Effector memory CD4-positive, alpha-beta T cell (primary cell): Measurements from ENCODE around the gene CD276.

Experiments
- DNase-seq, 3 donors: peaks; one replicate each; pipeline ENCODE4 v3.0.0-alpha.2; 2020
- H3K27ac ChIP-seq: 2 replicates; pipeline ENCODE4 v1.7.0; 2013; ENCODE audit warnings: mild to moderate bottlenecking, low read length, moderate library complexity; ENCODE audit not compliant: insufficient read depth, poor library complexity, severe bottlenecking
- H3K27me3 ChIP-seq: replicated peaks from 2 replicates; pipeline ENCODE4 v1.7.0; 2013; ENCODE audit warnings: mild to moderate bottlenecking, low read length; ENCODE audit not compliant: insufficient read depth, control insufficient read depth, poor library complexity, severe bottlenecking
- H3K36me3 ChIP-seq: 2 replicates; pipeline ENCODE4 v1.7.0; 2013; ENCODE audit warnings: mild to moderate bottlenecking, low read length, moderate library complexity; ENCODE audit not compliant: control insufficient read depth, insufficient read depth
- H3K4me1 ChIP-seq: 2 replicates; pipeline ENCODE4 v1.7.0; 2013; ENCODE audit warnings: low read length, mild to moderate bottlenecking; ENCODE audit not compliant: control insufficient read depth, insufficient read depth, poor library complexity, severe bottlenecking
- H3K4me3 ChIP-seq: 2 replicates; pipeline ENCODE4 v1.7.0; 2013; ENCODE audit warnings: low read length, low read depth, mild to moderate bottlenecking; ENCODE audit not compliant: insufficient read depth, poor library complexity, severe bottlenecking
- H3K9me3 ChIP-seq: 2 replicates; pipeline ENCODE4 v1.7.0; 2013; ENCODE audit warnings: mild to moderate bottlenecking, low read length, moderate library complexity; ENCODE audit not compliant: control insufficient read depth

Gene CD276

GRCh38 chr15:73745073-73745472, 60.9 kb downstream of the CD276 start:
- Histone ChIP-seq H3K27me3 (peaks cover 5% of the 10 kb centered on the region), H3K4me1 (no peaks in the 10 kb centered on the region), H3K36me3 (no peaks in the 10 kb centered on the region), H3K4me3 (no peak overlapping the region), H3K27ac (no peak overlapping the region), H3K9me3 (no peaks in the 10 kb centered on the region)
- DNase-seq, result no peak

- Histone ChIP-seq H3K9me3 (no peaks in the 10 kb centered on the region), H3K36me3 (no peaks in the 10 kb centered on the region), H3K4me1 (no peaks in the 10 kb centered on the region), H3K27me3 (peaks cover 10% of the 10 kb centered on the region), H3K27ac (no peak overlapping the region), H3K4me3 (no peak overlapping the region)
- no peak for DNase-seq
These were observed 62.1 kb downstream of the CD276 start for GRCh38 chr15:73746261-73746660.

GRCh38 chr15:73746883-73747282, 62.7 kb downstream of the CD276 start:
- H3K27ac ChIP-seq, result no peak overlapping the region
- no peaks in the 10 kb centered on the region for H3K36me3 ChIP-seq
- peaks cover 13% of the 10 kb centered on the region for H3K27me3 ChIP-seq
- H3K9me3 ChIP-seq, result no peaks in the 10 kb centered on the region
- no peak for DNase-seq
- H3K4me1 ChIP-seq, result no peaks in the 10 kb centered on the region
- H3K4me3 ChIP-seq, result no peak overlapping the region

GRCh38 chr15:73747847-73748590, 63.8 kb downstream of the CD276 start:
- Histone ChIP-seq H3K9me3 (no peaks in the 10 kb centered on the region), H3K4me1 (peaks cover 4% of the 10 kb centered on the region), H3K4me3 (no peak overlapping the region), H3K27ac (no peak overlapping the region), H3K36me3 (no peaks in the 10 kb centered on the region), H3K27me3 (peaks cover 13% of the 10 kb centered on the region)
- no peak for DNase-seq

- H3K4me3 ChIP-seq, result no peak overlapping the region
- DNase-seq, result no peak
- H3K27ac ChIP-seq, result no peak overlapping the region
- no peaks in the 10 kb centered on the region for H3K9me3 ChIP-seq
- H3K27me3 ChIP-seq, result peaks cover 13% of the 10 kb centered on the region
- H3K4me1 ChIP-seq, result peaks cover 4% of the 10 kb centered on the region
- H3K36me3 ChIP-seq, result no peaks in the 10 kb centered on the region
These were observed 64.5 kb downstream of the CD276 start for GRCh38 chr15:73748730-73749129.

- Histone ChIP-seq H3K9me3 (no peaks in the 10 kb centered on the region), H3K4me1 (peaks cover 4% of the 10 kb centered on the region)
- DNase-seq, result no peak
These were observed 65.3 kb downstream of the CD276 start for GRCh38 chr15:73749533-73749932.

GRCh38 chr15:73749971-73750370, 65.8 kb downstream of the CD276 start:
- Histone ChIP-seq H3K4me3 (no peak overlapping the region), H3K27ac (no peak overlapping the region), H3K9me3 (no peaks in the 10 kb centered on the region), H3K27me3 (peaks cover 13% of the 10 kb centered on the region), H3K4me1 (peaks cover 4% of the 10 kb centered on the region), H3K36me3 (no peaks in the 10 kb centered on the region)
- no peak for DNase-seq

More at GRCh38 chr15:73749533-73749932, 65.3 kb downstream of the CD276 start:
- H3K27me3 ChIP-seq, result peaks cover 13% of the 10 kb centered on the region
- no peaks in the 10 kb centered on the region for H3K36me3 ChIP-seq
- no peak overlapping the region for H3K4me3 ChIP-seq
- no peak overlapping the region for H3K27ac ChIP-seq

GRCh38 chr15:73750438-73750837, 66.3 kb downstream of the CD276 start:
- no peak overlapping the region for H3K27ac ChIP-seq
- H3K4me1 ChIP-seq, result peaks cover 4% of the 10 kb centered on the region
- DNase-seq, result no peak
- H3K36me3 ChIP-seq, result no peaks in the 10 kb centered on the region
- no peaks in the 10 kb centered on the region for H3K9me3 ChIP-seq
- H3K27me3 ChIP-seq, result peaks cover 13% of the 10 kb centered on the region
- H3K4me3 ChIP-seq, result no peak overlapping the region

- no peaks in the 10 kb centered on the region for H3K9me3 ChIP-seq
- H3K36me3 ChIP-seq, result no peaks in the 10 kb centered on the region
- no peak overlapping the region for H3K27ac ChIP-seq
- H3K4me3 ChIP-seq, result no peak overlapping the region
- H3K4me1 ChIP-seq, result peaks cover 4% of the 10 kb centered on the region
- DNase-seq, result no peak
- H3K27me3 ChIP-seq, result peaks cover 13% of the 10 kb centered on the region
These were observed 66.8 kb downstream of the CD276 start for GRCh38 chr15:73750951-73751350.

GRCh38 chr15:73751511-73751898, 67.3 kb downstream of the CD276 start:
- Histone ChIP-seq H3K36me3 (no peaks in the 10 kb centered on the region), H3K27me3 (peaks cover 13% of the 10 kb centered on the region), H3K9me3 (no peaks in the 10 kb centered on the region), H3K4me3 (no peak overlapping the region), H3K27ac (no peak overlapping the region), H3K4me1 (peaks cover 4% of the 10 kb centered on the region)
- DNase-seq, result no peak
